ENCODE data around the gene SPEM2.

DNA sequence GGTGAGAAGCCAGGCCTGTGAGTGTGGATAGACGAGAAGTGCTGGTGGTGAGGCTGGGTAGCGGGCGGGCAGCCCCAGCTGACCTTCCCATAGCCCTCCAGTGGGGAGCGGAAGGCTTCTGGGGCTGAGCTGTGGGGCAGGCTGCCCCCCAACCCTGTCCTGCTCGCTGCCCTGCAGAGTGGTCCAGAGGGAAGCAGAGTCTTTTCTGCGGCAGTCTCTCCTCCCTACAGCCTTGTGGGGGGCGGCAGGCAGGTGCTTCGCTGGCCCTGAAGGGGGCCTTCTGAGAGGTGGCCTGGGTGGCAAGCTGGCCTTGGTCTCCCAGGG lies 14.0 kb upstream of the SPEM2 start:
- TF ChIP-seq EZH2phosphoT487 (IDR thresholded peaks at IDR 0.05; ENCODE audit: borderline replicate concordance): no peak
- no peak for TF ChIP-seq ZFX (IDR thresholded peaks at IDR 0.05)
- TF ChIP-seq SRF (IDR thresholded peaks at IDR 0.05; ENCODE audit: low read depth): no peak
- TF ChIP-seq, protein P1, sequence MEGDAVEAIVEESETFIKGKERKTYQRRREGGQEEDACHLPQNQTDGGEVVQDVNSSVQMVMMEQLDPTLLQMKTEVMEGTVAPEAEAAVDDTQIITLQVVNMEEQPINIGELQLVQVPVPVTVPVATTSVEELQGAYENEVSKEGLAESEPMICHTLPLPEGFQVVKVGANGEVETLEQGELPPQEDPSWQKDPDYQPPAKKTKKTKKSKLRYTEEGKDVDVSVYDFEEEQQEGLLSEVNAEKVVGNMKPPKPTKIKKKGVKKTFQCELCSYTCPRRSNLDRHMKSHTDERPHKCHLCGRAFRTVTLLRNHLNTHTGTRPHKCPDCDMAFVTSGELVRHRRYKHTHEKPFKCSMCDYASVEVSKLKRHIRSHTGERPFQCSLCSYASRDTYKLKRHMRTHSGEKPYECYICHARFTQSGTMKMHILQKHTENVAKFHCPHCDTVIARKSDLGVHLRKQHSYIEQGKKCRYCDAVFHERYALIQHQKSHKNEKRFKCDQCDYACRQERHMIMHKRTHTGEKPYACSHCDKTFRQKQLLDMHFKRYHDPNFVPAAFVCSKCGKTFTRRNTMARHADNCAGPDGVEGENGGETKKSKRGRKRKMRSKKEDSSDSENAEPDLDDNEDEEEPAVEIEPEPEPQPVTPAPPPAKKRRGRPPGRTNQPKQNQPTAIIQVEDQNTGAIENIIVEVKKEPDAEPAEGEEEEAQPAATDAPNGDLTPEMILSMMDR (IDR thresholded peaks at IDR 0.05 in 2 of 3, conservative IDR thresholded peaks at IDR 0.05 in 1 of 3; ENCODE audit: borderline replicate concordance in 1 of 3, insufficient read depth in 1 of 3, low read depth in 2 of 3, low read length in 2 of 3): no peak
- TF ChIP-seq CEBPB (IDR thresholded peaks at IDR 0.05; ENCODE audit: low read depth): no peak
- no peak for TF ChIP-seq MAX (IDR thresholded peaks at IDR 0.05)
- TF ChIP-seq EZH2 (IDR thresholded peaks at IDR 0.05): no peak
- TF ChIP-seq POLR2A (IDR thresholded peaks at IDR 0.05; ENCODE audit: borderline replicate concordance, extremely low read depth, insufficient read depth, insufficient read length): no peak
- no peak for TF ChIP-seq ZBTB33 (IDR thresholded peaks at IDR 0.05; ENCODE audit: extremely low read depth, insufficient replicate concordance, low read length)

All from HCT116 (cell line).